DND-41 (cell line): ENCODE results near the gene ZNF136.

ENCODE experiments used
- CTCF ChIP-seq: IDR thresholded peaks from 2 replicates; pipeline ENCODE4 v1.5.1; 2012; ENCODE audit warnings: borderline replicate concordance, low read length, moderate library complexity, mild to moderate bottlenecking; ENCODE audit not compliant: poor library complexity, severe bottlenecking; ENCODE audit errors: extremely low read depth
- EZH2 ChIP-seq: IDR thresholded peaks from 3 replicates; pipeline ENCODE4 v1.6.1; 2012; ENCODE audit warnings: borderline replicate concordance, low read depth, mild to moderate bottlenecking, moderate library complexity, low read length, inconsistent platforms; ENCODE audit not compliant: severe bottlenecking

GRCh38 chr19:12217332-12217731, 54.4 kb downstream of the ZNF136 start:
- TF ChIP-seq CTCF (no peak), EZH2 (no peak)
